Osteoblast (primary cell): ENCODE data around the gene CENPC. TPM values are rescaled to one million over a fixed set of nuclear protein-coding genes. Genes with fewer than 3 reads are reported as not detected.

Experiments used
- DNase-seq: peaks from one replicate; pipeline ENCODE4 v3.0.0; 2011; ENCODE audit warnings: low spot score, mixed read lengths; ENCODE audit not compliant: insufficient read length; ENCODE audit errors: missing footprints
- H2AFZ ChIP-seq: 2 replicates; pipeline ENCODE4 v1.6.0; 2011; ENCODE audit warnings: mild to moderate bottlenecking, low read length
- H3K27ac ChIP-seq: 2 replicates; pipeline ENCODE4 v1.5.1; 2011; ENCODE audit warnings: mild to moderate bottlenecking, low read depth, low read length, moderate library complexity
- H3K27me3 ChIP-seq: 2 replicates; pipeline ENCODE4 v1.6.0; 2012; ENCODE audit warnings: mild to moderate bottlenecking, control low read depth, inconsistent platforms, low read length, moderate library complexity; ENCODE audit not compliant: insufficient read depth
- H3K36me3 ChIP-seq: 2 replicates; pipeline ENCODE4 v1.5.1; 2011; ENCODE audit warnings: mild to moderate bottlenecking, low read length, control low read depth, moderate library complexity; ENCODE audit not compliant: insufficient read depth
- H3K4me1 ChIP-seq: 2 replicates; pipeline ENCODE4 v1.5.1; 2011; ENCODE audit warnings: mild to moderate bottlenecking, low read length, control low read depth, moderate library complexity; ENCODE audit not compliant: insufficient read depth
- H3K4me2 ChIP-seq: 2 replicates; pipeline ENCODE4 v1.6.0; 2011; ENCODE audit warnings: mild to moderate bottlenecking, low read length; ENCODE audit not compliant: insufficient read depth
- H3K4me3 ChIP-seq: fragments of 200-600 bp; sonication (generic); 3 replicates; pipeline ENCODE4 v1.5.1; 2012; ENCODE audit warnings: mild to moderate bottlenecking, low read length, inconsistent platforms; ENCODE audit not compliant: insufficient read depth
- H3K79me2 ChIP-seq: 2 replicates; pipeline ENCODE4 v1.6.0; 2012; ENCODE audit warnings: mild to moderate bottlenecking, low read length, control low read depth, inconsistent platforms; ENCODE audit not compliant: insufficient read depth
- H3K9me3 ChIP-seq: 2 replicates; pipeline ENCODE4 v1.5.1; 2011; ENCODE audit warnings: low read depth, low read length, control low read depth
- H4K20me1 ChIP-seq: 2 replicates; pipeline ENCODE4 v1.6.0; 2012; ENCODE audit warnings: mild to moderate bottlenecking, low read length, control low read depth; ENCODE audit not compliant: insufficient read depth
- CTCF ChIP-seq: IDR thresholded peaks from 2 replicates; pipeline ENCODE4 v1.5.1; 2011; ENCODE audit warnings: mild to moderate bottlenecking, low read depth, low read length, moderate library complexity; ENCODE audit errors: extremely low read depth
- total RNA-seq: library from RNA; depleted of rRNA; stranded (reverse); fragments of >200 nt; gene quantifications from 2 replicates; pipeline ENCODE4 v1.2.3, GENCODE V29; 2012

Gene CENPC
- total RNA-seq, 1 donor: 19.9 TPM

DNA sequence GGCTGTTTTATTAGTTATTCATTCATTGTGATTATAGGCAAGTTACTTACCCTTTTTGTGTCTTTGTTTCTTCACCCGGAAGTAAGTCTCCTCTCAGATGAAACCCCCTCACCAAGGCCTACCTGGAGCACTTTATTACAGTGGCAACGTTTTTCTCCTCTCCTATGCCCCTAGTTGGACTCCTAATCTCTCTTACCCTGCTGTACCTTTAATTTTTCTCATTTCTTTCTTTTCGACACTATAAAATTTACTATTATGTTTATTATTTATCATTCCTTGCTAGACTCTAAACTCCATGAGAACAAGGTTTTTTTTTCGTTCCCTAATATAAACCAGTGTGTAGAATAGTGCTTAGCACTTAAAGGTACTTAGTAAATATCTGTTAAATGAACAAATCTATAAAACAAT is 30.8 kb upstream of the CENPC start:
- no peaks in the 10 kb centered on the region for H3K27me3 ChIP-seq
- H3K36me3 ChIP-seq: no peaks in the 10 kb centered on the region
- TF ChIP-seq CTCF: no peak
- no peaks in the 10 kb centered on the region for H3K9me3 ChIP-seq
- no peak overlapping the region for H3K4me2 ChIP-seq
- no peaks in the 10 kb centered on the region for H4K20me1 ChIP-seq
- no peaks in the 10 kb centered on the region for H3K79me2 ChIP-seq
- DNase-seq: no peak
- no peak overlapping the region for H2AFZ ChIP-seq
- no peak overlapping the region for H3K27ac ChIP-seq
- no peaks in the 10 kb centered on the region for H3K4me1 ChIP-seq
- no peak overlapping the region for H3K4me3 ChIP-seq

DNA sequence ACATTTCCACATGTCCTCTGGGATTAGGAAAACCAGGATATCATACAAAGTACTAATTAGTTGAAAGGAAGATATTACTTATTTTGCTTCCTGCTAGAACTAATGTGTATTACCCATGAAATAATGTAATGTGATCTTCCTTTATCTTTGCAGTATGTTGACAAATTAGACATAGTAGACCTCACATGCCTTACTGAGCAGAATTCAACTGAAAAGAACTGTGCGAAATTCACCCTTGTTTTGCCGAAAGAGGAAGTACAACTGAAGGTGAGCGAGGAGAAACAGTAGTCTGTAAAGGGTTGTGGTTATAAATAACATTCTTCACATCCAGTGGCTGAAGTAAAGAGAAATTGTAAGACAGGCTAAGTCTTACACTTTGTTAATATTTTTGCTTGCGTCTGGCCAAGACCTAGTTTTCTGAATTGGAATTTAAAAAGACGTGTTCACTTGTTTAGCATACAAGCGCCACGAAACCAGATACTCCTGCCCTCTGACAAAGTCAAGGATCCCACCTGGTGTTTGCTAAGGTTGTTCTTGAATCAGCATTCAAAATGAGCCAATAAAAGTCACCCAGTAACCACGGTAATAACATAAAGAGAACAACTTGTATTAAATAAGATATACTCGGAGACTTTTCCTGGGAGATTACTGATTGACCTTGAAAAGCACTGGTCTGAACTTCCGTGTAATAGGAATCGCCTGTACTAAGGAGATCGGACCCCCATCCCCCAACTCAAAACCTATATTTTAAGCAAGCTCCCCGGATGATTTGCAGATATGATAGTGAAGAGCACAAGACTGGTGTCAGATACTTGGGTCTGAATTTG is 30.1 kb upstream of the CENPC start:
- H3K36me3 ChIP-seq: no peaks in the 10 kb centered on the region
- H2AFZ ChIP-seq: peak overlapping the region; percentile 33
- H3K4me2 ChIP-seq: no peak overlapping the region
- no peaks in the 10 kb centered on the region for H3K79me2 ChIP-seq
- H3K27ac ChIP-seq: no peak overlapping the region
- H3K4me3 ChIP-seq: no peak overlapping the region
- no peaks in the 10 kb centered on the region for H3K4me1 ChIP-seq
- no peaks in the 10 kb centered on the region for H3K9me3 ChIP-seq
- H3K27me3 ChIP-seq: no peaks in the 10 kb centered on the region
- DNase-seq: no peak
- H4K20me1 ChIP-seq: no peaks in the 10 kb centered on the region
- no peak for TF ChIP-seq CTCF

DNA sequence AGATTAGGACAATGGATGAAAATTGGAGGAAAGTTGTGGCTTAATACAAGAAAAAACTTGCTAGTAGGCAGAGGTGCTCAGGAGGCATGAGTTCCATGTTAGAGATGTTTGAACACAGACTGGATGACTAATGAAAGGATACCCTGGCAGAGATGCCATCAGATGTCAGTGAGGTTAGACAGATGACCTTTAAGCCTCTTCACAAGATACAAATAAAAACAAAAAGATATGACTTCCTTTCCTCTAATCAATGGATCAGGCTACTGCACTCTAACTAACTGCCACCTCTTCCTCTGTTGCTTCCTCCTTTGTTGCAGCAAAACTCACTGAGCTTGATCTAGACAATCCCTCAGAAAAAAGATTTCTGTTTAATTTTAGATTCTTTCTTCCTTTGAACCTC is 27.9 kb upstream of the CENPC start:
- Histone ChIP-seq H3K4me3 (no peak overlapping the region), H2AFZ (no peak overlapping the region), H4K20me1 (no peaks in the 10 kb centered on the region), H3K4me1 (no peaks in the 10 kb centered on the region), H3K27me3 (no peaks in the 10 kb centered on the region), H3K4me2 (no peak overlapping the region), H3K9me3 (no peaks in the 10 kb centered on the region), H3K36me3 (no peaks in the 10 kb centered on the region), H3K27ac (no peak overlapping the region), H3K79me2 (no peaks in the 10 kb centered on the region)
- TF ChIP-seq CTCF: no peak
- no peak for DNase-seq

DNA sequence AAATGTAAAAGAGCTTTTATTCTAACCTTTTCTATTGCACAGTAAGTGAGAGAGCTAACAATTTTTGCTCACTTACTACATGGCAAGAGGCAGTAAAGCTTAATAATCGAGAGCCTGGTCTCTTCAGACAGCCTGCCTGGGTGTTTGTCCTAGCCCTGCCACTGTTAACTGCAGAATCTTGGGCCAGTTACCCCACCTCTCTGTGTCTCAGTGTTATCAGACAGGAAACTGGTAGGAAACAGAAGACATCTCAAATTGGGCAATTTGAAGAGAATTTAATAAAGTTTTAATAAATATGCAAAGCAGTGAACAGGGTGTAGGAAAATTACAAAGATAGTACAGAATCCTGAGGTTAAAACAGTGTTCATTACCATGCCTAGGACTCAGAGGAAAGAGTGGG is 26.7 kb upstream of the CENPC start:
- TF ChIP-seq CTCF: no peak
- H3K4me2 ChIP-seq: no peak overlapping the region
- no peak overlapping the region for H3K27ac ChIP-seq
- H2AFZ ChIP-seq: peak overlapping the region; percentile 18
- H3K36me3 ChIP-seq: no peaks in the 10 kb centered on the region
- H3K4me1 ChIP-seq: no peaks in the 10 kb centered on the region
- no peaks in the 10 kb centered on the region for H3K79me2 ChIP-seq
- no peak for DNase-seq
- no peaks in the 10 kb centered on the region for H4K20me1 ChIP-seq
- H3K27me3 ChIP-seq: no peaks in the 10 kb centered on the region
- H3K4me3 ChIP-seq: no peak overlapping the region
- no peaks in the 10 kb centered on the region for H3K9me3 ChIP-seq
